GM10847 (cell line): ENCODE results near the gene WDR49.

ENCODE experiments used
- POLR2A ChIP-seq: IDR thresholded peaks from 2 replicates; pipeline ENCODE4 v1.6.1; 2011; ENCODE audit not compliant: insufficient read length; ENCODE audit errors: extremely low read depth

Gene WDR49

DNA sequence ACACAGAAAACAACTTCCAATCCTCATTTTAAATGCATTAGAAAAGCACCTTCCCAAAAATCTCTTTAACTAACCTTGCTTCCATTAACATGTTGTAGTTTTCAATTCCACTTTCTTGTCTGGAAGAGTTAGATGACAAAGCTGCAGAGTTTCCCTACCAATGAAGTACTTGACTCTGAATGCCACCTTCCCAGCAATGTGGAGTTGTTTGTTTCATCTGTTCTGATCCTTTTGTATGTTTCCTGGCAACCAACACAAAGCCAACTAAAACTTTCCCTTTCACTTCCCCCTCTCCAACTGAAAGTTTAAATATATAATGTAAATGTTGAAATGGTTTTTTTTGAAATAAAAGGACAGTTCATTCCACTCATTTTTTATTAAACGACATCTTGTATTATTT, at the start of gene WDR49:
WDR49 (minus strand) TSS at position 183 of the 400 bp plus-strand sequence. CDS start 517 bp downstream, outside the sequence.
- TF ChIP-seq POLR2A = no peak

DNA sequence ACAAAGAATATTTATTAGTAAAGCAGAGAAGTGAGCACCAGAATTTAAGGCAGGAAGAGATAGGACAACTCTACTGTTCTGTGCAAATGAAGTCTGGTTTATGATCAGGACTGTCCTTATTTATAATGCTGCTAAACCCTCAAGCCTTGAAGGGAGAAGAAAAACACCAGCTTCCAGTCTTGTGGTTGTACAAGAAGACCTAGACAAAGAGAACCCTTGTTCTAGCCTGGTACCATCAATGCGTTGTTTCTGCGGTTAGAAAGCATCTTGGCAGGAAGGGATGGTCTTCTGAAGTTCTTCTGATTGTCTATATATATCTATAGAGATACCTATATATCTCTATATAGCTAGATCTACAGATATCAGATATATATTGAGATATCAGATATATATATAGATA, 47.2 kb upstream of the WDR49 start:
- TF ChIP-seq POLR2A = no peak

DNA sequence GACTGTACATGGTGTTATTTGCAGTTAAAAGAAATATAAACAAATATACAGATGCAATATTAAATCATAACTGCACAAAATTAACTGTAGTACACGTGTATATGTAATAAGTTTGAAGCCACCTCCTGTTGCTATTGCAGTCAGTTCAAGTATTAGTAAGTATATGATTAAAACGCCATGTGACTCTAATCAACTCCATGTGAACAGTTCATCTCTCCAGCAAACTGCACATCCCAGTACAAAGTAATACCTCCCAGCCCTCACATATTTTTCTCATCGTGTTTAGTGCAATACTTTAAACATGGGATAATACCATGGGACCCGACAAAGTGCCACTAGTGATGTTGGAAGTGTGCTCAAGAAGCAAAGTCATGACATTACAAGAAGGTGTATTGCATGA, 46.3 kb upstream of the WDR49 start:
- TF ChIP-seq POLR2A = no peak

DNA sequence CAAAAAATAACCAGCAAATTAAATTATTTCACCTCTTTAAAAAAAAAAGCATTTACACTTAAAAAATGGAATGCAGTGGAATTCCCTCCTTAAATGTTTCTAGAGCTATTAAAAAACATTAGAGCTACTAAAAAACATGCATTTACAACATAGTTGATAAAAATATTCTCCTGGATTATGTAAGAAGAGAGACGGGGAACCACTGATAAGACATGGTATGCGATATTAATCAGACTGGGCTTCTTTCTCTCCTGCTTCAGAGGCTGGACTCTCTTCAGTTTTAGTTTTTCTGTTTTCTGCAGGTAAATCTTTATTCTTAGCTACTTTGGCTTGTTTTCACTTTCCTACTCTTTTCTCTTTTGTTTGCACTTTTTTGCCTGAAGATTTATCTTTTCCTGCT, 40.4 kb upstream of the WDR49 start:
- TF ChIP-seq POLR2A = no peak

DNA sequence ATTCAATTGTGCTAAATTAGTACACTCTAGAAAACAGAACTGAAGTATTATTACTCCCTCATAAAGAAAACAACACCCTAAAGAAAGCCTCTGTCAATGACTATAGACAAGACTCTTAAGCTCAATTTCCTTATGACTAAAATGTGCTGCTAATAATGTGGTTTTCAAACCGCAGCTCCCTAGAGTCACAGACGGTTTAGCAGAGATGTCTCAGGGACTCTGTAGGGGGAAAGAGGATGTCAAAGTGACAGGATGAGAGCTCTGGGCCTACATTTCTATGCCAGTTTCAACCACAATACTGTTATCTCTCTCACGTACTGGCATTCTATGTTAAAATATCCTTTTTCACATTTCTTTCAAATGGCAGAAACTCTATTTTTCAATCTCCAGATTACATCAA, 37.6 kb upstream of the WDR49 start:
- no peak for TF ChIP-seq POLR2A

DNA sequence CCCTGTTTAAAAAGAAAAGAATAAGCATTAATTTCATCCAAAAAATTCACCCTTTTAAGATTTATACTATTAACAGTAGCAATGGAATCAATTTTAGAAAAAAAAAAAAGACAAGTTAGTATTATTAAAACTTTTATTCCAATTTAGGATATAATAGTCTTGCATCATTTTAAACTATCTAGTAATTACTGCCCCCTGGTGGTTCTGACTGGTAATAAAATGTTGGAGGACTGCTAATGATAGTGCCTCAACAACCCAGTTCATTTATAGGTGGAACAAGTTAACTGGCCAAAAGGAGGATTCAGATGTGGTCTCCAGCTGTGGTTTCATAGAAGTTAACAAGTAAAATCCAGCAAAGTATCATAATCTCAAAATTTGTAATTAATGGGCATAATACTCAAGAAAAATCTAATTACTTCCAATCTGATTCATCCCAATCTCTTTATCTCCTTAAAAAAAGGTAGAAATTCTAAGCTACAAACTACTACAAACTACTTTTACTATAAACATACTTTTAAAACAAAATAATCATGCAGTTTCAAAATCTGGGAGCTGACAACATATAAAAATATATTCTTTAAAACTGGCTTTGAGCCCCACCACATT, 30.7 kb upstream of the WDR49 start:
- no peak for TF ChIP-seq POLR2A

DNA sequence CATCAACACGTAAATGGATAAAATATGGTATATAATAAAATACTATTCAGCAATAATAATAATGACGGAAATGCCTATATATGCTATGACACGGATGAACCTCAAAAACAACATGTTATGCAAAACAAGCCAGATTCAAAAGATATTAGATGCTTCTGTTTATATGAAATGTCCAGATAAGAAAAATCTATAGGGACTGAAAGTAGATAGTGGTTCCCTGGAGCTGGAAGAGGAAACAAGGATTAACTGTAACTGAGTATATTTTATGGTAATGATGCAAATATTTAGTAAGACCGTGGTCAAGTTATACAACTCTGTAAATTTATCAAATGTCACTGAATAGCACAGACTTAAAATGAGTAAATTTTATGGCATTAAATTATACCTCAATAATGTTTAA, 25.8 kb upstream of the WDR49 start:
- no peak for TF ChIP-seq POLR2A

DNA sequence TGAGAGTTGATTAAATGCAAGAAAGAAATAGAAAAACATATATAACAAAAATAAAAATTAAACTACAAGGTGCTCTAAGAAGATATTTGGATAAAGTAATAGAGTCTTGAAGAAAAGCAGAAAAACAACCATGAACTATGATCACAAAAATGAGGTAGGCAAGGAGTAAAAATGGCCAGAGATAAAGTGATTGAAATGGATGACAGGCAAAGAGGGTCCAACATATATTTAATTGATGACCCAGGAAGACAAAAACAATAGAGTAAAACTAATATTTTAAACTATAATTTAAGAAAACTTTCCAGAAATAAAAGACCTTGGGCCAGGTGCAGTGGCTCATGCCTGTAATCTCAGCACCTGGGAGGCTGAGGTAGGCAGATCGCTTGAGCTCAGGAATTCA, 22.1 kb upstream of the WDR49 start:
- no peak for TF ChIP-seq POLR2A

DNA sequence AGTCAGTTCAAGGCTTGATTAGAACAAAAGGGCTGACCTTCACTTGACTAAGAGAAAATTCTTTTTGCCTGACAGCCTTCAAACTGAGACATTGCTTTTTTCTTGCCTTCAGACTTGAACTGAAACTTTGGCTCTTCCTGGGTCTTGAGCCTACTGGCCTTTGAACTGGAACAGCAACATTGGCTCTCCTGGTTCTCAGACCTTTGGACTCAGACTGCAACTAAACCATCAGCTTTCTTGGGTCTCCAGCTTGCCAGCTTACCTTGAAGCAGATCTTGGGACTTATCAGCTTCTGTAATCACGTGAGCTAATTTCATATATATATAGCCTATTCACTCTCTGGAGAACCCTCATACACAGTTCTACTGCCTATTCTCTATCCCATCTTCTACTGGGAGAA, 19.5 kb upstream of the WDR49 start:
- no peak for TF ChIP-seq POLR2A

DNA sequence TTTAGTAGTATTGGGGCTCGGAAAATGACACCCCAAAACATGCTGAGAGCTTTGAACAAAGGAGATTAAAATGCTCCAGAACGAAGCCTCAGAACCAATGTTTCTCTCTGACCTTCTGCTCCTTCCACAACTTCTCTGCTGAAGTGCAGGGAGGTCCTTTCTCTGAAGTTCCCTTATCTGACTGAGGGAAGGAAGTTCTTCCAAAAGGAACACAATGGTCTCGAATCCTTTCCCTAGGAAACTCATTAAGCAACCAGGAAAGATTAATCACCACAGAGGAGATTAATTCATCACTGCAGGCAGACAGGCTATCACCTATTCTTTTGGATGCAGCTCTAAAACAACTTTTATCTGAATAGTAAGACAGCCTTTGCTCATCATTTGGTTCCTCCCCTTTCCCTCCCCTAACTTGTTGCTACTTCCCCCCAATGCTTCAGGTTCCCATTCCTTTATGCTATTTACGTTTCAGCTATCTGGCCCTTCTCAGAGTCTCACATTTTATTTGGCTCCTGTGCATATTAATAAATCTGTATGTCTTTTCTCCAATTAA, 18.2 kb upstream of the WDR49 start:
- no peak for TF ChIP-seq POLR2A

DNA sequence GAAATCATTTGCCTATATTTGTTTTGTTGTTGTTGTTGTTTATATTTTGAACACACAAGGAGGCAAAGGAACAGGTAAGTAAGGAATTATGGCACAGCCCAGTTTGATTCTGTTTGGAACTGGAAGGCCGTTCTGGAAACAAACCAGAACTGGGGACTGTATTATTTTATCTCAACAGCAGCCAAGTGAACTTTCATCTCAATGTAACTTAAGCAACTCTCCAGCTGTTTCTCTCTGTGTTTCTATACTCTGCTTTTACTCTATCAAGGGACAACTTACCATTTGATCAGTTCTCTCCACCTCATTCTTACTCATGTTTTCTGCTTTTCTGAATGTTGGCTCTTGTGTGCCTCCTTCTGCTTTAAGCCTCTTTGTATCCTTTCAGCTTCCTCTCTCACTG, 16.0 kb upstream of the WDR49 start:
- no peak for TF ChIP-seq POLR2A

DNA sequence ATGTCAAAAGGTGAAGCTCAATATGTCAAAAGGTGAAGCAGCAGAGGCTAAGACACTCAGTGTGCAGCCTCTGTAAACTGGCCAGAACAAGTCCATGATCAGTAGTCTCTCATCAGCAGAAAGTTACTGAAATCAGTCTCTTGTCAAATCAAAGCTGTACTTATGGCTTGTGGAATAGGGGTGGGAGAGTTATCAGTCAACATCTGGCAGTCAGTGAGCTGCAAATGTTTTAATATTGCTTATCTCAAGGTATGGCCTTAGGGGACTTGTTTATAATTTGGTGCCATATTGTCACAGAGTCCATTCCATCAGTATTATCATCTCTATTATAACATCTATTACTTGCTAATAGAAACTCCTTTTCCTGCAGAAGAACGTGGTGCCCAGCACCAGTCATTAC, 14.9 kb upstream of the WDR49 start:
- TF ChIP-seq POLR2A = no peak

DNA sequence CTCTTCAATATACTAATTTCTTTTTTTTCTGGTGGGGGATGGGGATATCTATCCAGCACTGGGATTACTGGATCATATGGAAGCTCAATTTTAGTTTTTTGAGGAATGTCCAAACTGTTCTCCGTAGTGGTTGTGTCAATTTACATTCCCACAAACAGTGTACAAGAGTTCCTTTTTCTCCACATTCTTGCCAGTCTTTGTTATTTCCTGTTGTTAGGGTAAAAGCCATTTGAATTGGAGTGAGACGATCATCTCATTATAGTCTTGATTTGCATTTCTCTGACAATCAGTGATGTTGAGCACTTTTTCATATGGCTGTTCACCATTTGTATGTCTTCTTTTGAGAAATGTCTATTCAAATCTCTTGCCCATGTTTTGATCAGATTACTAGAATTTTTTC, 12.8 kb upstream of the WDR49 start:
- no peak for TF ChIP-seq POLR2A

DNA sequence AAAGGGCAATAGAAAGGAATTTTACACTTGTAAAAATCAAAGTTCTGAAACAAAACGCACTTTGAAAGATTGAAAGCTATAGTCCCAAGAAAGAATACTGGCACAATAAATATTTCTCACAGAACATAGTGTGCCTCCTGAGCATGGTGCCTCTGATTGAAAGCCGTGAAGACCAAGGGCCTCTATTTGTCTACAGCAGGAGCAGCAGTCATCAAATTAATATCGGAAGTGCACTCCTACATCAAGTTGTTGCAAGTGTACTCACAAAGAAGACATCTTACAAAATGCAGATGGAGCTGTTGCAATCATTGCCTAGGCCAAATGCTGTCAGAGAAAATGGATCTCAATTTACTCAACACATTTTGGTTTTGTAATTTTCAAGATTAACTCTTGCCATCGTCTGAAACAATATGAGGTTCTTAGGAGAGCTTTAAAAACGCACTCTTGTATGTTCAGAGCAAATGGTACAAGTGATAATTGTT, 9.2 kb upstream of the WDR49 start:
- TF ChIP-seq POLR2A = no peak

DNA sequence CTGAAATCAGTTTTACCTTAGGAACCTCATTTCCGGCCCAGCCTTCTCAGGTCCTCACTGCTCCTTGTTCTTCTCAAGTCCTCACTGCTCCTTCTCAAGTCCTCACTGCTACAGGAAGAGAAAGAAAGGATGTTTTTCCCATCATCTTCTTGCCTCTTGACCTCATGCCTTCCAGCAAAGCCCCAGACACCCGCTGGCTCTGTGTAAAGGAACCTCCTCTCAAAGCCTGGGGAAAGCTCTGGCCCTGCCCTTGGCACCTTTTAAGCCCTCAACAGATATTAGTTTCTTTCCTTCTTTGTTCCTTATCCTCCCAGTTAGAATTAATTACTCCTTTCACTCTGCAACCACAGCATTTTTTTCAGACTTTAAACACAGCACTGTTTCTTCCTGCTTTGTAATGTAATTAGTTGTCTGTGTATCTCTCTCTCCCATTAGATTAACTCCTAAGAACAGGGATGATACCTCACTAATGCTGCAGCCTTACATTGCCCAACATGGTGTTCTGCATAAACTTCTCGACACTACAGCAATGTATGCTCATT, 4.0 kb upstream of the WDR49 start:
- no peak for TF ChIP-seq POLR2A

DNA sequence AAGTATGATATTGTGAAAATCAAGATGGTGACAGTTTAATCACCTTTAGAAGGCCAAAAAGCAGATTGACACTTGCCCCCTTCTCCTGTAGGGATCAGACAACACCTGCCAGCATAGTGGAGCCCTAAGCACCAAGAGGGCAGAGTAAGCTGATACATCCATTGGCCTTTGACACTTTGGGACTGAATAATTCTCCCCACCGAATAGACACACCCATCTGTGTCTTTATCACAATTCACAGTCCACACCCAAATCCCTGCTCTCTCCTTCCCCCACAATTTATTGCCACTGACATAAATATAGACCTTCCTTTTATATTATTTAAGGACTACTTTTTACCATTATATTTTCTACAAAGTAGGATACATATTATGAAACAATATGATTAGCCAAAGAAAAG, 3.1 kb upstream of the WDR49 start:
- TF ChIP-seq POLR2A = no peak

DNA sequence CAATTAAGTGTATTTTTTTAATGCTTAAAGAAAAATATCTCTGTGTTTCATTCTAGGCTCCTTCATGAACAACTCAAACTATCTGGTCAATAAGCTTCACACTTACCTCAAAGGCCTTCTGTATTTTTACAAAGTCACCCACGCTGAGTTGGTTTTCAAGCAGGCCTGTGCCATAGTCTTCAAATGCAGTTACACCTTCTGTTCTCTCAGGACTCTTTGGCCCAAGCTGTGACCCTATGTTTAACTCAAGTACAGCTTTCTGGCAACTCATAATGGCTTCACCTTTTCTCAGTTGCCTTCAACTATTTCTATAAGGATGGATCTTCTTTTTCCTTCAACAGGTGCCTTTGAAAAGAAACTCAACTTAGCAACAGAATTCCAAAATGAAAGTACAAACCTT, 587 bp downstream of the WDR49 start:
- TF ChIP-seq POLR2A = no peak
